GM12872 (cell line): ENCODE data around the gene LRRK2.

ENCODE experiments used
- CTCF ChIP-seq: IDR thresholded peaks from 3 replicates; pipeline ENCODE4 v1.5.1; 2011; ENCODE audit warnings: low read depth, mild to moderate bottlenecking, low read length, moderate library complexity; ENCODE audit not compliant: insufficient read depth

Gene LRRK2

DNA sequence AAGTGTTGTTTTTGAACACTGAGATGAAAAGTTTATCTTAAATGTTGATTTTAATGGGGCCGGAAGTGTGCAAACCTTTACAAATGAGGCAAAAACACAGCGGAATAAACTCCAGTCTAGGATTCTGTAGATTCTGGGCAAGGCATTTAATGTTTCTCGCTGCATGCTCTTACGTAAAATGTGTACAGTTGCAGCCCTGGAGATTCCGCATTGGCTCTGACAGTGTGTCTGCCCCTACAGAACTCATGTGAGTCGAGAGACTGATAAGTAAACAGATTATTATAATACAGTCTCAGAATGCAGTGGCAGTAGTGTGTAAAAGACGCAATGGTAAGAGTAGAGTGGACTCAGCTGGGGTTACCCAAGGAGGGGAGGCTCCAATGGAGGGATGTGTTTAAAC lies 33.6 kb downstream of the LRRK2 start:
- no peak for TF ChIP-seq CTCF

- no peak for TF ChIP-seq CTCF
Observed at GRCh38 chr12:40261937-40262336, 37.1 kb downstream of the LRRK2 start.

DNA sequence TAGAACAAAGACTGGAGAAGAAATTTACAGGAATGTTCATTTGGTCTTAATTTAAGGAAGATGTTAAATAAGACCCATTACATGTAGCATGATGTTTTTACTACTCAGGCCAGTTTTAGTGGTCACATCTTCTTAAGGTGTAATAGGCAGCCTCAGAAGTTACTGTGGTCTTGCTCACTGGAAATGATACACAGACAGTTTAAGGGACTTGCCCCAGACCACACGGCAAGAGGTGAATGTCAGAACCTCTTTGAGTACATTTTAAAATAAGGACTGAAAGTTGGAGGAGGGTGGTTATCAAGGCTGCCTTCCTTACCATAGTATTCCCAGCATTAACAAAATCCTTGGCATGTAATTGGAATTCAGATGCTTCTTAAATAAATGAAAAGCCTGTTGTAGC lies 37.9 kb downstream of the LRRK2 start:
- no peak for TF ChIP-seq CTCF

DNA sequence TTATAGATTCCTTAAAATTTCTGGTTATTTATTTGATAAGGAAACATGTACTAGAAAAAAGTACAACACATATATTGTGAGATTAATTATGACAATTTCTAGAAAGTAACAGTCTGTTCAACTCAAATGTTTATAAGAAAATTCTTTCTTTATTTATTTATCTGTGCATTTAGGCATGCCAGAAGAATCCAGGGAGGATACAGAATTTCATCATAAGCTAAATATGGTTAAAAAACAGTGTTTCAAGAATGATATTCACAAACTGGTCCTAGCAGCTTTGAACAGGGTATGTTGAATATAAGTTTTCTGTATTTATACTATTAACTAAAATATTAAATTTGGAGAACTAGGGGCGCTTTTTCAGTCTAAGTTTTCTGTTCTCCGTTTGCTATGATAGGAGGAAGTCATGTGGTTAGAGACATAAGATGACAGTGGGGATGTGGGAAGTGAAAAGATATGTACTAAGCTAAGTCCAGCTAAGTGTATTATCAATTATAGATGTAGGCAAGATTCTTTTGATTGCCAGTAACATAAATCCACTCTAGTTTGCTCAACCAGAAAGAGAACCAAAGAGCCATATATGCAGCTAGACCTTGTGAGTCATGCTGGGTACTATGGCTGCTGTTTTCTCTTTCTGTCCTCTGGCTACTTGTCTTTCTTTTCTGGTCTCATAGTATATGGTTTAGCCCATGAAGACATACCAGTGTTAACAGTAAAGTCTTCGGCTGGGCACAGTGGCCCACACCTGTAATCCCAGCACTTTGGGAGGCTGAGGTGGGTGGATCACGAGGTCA lies 39.0 kb downstream of the LRRK2 start:
- TF ChIP-seq CTCF, result no peak

DNA sequence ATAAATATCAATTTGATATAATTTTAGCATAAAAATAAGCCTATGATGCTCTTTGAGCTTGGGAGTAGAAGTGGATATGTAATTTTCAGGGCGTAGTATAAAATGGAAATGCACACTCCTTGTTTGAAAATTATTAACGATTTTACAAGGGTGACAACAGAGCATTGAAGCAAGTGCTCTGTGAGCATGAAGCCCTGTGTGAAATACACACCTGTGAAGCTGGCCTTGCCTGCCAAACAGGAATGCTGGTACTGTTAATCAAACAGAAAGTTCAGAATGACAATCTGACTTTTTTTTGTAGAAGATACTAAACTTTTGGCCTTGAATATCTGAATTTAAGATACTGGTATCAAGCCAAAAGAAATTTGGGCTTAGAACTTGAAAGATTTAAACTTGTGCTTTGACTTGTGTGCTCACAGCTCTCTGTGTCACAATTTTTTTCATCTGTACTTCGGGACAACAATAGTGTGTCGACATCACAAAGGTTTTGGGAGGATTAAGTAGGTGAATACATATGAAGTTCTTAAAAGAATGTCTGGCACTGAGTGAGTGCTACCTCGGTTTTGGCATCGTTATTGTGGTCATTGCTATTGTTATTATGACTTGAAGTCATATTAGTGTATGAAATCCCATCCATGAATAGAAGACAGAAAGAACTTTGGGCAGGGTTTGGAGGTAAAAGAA lies 47.3 kb downstream of the LRRK2 start:
- no peak for TF ChIP-seq CTCF

GRCh38 chr12:40281791-40282364 lies 57.1 kb downstream of the LRRK2 start:
- no peak for TF ChIP-seq CTCF

DNA sequence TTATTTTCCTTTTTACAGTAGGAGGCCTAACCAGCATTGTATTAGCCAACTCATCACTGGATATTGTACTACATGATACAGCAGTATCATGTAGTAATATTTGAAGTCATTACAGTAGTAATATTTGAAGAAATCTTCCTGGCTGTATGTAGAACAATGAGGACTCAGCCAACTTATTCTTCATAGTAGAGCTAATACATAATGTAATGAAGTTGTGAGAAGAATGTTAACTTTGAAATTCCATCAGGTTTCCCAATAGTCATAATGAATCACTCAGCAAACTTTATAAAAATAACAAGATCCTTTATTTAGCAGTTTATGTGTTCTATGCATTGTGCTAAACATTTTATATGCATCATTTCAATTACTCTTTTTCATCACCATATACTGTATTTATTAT lies 61.8 kb downstream of the LRRK2 start:
- no peak for TF ChIP-seq CTCF
